22Rv1 (cell line): ENCODE measurements around the gene SLC25A24.

Source experiments
- H3K27ac ChIP-seq: fragments of 450-650 bp; 2 replicates; pipeline ENCODE4 v1.5.1; 2017
- ZFX ChIP-seq: fragments of 450-650 bp; IDR thresholded peaks from 2 replicates; pipeline ENCODE4 v1.6.1; 2017; ENCODE audit warnings: antibody characterized with exemption, borderline replicate concordance
- TF ChIP-seq, protein P1 (sequence below): fragments of 450-650 bp; IDR thresholded peaks from 2 replicates; pipeline ENCODE4 v1.5.1; 2017; ENCODE audit warnings: mild to moderate bottlenecking

Gene SLC25A24

GRCh38 chr1:108194051-108194450, 6.1 kb downstream of the SLC25A24 start:
- no peak for TF ChIP-seq ZFX
- TF ChIP-seq, protein P1, sequence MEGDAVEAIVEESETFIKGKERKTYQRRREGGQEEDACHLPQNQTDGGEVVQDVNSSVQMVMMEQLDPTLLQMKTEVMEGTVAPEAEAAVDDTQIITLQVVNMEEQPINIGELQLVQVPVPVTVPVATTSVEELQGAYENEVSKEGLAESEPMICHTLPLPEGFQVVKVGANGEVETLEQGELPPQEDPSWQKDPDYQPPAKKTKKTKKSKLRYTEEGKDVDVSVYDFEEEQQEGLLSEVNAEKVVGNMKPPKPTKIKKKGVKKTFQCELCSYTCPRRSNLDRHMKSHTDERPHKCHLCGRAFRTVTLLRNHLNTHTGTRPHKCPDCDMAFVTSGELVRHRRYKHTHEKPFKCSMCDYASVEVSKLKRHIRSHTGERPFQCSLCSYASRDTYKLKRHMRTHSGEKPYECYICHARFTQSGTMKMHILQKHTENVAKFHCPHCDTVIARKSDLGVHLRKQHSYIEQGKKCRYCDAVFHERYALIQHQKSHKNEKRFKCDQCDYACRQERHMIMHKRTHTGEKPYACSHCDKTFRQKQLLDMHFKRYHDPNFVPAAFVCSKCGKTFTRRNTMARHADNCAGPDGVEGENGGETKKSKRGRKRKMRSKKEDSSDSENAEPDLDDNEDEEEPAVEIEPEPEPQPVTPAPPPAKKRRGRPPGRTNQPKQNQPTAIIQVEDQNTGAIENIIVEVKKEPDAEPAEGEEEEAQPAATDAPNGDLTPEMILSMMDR, result no peak
- no peak overlapping the region for H3K27ac ChIP-seq

GRCh38 chr1:108193333-108193732, 6.8 kb downstream of the SLC25A24 start:
- H3K27ac ChIP-seq, result no peak overlapping the region
- TF ChIP-seq ZFX, result no peak

DNA sequence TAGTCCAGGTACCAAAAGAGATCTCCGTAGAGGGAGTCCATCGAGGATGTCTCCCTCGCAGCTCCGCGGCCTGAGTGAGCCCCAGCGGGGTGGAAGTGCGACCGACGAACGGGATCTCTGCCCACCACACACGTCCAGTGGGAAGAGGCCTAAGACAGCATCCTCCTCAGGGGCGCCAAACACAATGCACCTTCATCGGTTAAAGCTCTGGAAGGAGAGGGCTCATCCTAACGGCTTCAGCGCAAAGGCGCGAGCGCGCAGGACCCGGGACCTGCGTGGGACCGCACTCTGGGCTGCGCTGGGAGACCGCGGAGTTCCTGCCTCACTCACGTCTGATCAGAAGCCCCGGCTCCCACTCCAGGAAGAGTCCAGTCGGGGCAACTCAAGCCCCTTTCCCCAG, 7.6 kb downstream of the SLC25A24 start:
- H3K27ac ChIP-seq, result no peak overlapping the region
- TF ChIP-seq ZFX, result no peak
- TF ChIP-seq, protein P1, result no peak

DNA sequence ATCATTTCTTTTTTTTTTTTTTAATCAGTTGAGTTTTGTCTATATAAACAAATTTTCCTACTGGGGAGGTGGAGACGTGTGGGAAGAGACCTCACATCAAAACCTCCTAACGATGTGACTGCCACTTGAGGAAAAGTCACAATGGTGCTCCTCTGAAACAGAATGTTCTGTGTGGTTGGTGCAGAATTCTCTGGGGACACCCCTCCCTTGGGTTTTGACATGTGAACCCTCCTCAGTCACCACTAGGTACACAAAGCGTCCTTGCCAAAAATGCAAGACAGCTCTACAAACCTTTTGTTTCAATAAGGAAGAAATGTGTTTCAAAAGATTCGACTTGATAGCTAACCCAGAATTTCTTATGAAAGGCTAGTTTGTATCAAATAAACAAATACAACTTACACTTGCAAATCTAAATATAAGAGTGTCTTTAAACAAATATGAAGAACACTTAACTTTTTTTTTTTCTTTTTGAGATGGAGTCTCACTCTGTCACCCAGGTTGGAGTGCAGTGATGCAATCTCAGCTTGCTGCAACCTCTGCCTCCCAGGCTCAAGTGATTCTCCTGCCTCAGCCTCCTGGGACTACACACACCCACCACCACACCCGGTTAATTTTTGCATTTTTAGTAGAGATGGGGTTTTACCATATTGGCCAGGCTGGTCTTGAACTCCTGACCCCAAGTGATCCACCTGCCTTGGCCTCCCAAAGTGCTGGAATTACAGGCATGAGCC, 9.3 kb downstream of the SLC25A24 start:
- no peak overlapping the region for H3K27ac ChIP-seq
- TF ChIP-seq, protein P1, result no peak
- TF ChIP-seq ZFX, result no peak

DNA sequence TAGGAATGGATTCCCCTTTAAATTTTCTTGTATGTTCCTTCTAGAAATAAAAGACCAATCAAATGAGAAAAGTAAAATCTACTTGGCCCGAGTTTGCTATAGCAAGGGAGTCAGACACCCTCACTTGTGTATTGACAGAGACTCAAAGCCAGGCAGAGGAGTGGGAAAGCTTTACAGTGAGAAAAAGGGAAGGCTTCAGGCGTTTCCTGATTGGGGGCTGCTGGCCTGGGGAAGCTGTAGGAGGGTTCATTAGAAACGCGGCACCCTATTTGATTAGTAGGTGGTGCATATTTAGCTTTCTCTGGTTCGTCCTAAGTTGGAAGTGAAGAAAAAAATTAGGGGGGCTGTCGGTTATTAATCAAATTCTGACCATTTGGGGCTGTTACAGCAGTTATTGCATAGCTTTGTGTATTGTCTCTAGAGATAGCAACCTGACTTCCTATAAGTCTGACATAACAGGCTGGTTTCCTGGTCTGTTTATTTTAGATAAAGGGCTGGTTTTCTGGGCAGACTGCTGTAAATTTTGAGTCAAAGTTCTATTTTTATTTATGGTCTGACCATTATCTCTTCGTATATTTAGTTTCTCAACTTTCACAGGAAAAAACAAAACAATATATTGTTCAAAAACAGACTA, 10.0 kb downstream of the SLC25A24 start:
- no peak overlapping the region for H3K27ac ChIP-seq
- TF ChIP-seq, protein P1, result no peak
- TF ChIP-seq ZFX, result no peak

DNA sequence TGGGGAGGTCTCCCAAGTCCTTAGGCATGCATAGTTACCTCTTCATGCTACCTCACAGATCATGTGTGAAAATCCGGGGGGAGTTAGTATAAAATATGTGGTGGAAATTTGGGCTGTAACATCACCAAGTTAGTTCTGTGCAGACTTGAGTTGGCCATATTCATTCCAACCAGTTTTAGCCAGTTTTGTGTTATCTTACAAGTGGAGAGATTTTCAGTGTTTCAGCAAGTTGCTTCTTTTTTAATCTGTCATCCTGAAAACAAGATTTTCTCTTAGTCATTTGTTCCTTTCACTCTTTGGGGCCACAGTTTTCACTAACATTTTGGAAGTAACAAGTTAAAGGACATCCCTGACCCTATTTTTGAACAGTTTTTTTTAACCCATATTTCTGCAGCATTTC, 11.3 kb downstream of the SLC25A24 start:
- TF ChIP-seq, protein P1, result no peak
- TF ChIP-seq ZFX, result no peak
- no peak overlapping the region for H3K27ac ChIP-seq

DNA sequence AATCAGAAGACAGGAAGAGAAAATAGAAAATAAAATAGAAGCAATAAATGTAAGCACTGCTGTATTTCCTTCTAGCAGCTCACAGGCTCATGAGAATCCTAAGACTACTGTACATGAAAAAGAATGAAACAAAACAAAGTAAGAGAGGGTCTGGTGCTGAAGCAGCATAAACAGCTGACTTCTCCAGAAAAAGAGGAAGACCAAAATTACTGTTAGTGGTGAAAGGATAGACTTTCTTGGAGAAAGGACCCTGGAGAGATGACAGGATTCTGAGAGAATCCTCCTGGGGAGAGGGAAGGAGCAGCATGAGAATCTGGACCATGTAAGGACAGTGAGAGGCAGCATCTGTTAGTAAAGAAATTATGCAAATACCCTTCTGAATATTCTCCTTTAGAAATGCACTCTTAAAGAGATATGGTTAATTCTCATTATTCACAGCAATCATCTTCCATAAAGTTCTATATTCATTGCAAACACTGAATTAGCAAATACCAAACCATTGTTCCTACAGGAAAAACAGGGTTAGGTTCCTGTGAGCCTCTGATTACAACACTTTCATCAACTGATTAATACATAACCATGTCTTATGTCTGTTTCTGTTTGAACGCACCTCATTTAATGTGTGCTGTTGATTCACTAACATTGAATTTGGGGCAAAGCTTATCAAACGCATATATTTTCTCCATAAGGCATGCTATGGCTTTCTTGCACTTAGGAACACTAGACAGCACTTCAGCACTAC, 17.0 kb downstream of the SLC25A24 start:
- no peak for TF ChIP-seq ZFX
- TF ChIP-seq, protein P1, result no peak
- H3K27ac ChIP-seq, result no peak overlapping the region
